GM18526 (cell line): ENCODE data around the gene BCL6.

Experiments used
- POLR2A ChIP-seq: IDR thresholded peaks from 3 replicates; pipeline ENCODE4 v1.6.1; 2011; ENCODE audit not compliant: insufficient read length; ENCODE audit errors: extremely low read depth

BCL6 gene

DNA sequence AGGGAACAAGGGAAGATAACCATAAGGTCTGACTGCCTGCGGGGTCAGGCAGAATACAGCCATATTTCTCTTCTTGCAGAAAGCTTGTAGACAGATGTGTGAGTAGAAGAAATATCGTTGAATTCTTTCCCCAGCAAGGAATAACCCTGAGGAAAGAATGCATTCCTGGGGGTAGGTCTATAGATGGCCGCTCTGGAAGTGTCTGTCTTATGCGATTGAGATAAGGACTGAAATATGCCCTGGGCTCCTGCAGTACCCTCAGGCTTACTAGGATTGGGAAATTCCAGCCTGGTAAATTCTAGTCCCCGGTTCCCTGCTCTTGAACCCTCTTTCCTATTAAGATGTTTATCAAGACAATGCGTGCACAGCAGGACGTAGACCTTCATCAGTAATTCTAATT lies 59.3 kb downstream of the BCL6 start:
- no peak for TF ChIP-seq POLR2A

DNA sequence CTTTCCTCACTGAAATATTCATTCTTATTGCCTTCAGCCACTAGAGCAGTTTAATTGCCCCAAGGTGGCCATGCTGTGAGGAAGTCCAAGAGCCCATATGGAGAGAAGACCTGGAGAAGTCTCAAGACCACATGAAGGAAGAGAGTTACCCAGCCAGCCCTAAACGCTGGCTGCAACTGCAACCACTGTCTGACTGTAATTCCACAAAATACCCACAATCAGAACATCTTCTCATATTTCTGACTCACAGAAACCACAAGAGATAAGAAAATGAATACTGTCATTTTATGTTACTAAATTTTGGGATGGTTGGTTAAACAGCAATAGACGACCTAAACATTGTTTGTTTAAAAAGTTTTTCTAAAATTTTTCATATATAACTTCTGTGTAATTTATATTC lies 60.4 kb downstream of the BCL6 start:
- no peak for TF ChIP-seq POLR2A

DNA sequence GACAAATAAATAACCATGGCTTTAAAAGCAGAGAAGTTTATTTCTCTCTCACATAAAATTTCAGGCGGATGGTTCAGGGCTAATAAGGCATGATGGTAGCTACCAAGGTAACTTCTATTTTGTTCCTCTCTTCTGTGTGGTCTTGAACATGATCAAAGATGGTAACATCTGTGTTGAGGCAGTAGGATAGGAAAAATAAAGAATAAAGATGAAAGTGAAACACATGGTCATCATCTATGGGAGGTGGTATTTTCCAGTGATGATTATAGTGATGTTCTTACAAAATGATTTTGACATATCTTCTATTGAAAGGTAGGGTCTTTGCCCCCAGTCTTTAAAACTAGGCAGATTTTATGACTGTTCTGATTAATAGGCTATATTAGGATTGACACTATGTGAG lies 60.8 kb downstream of the BCL6 start:
- TF ChIP-seq POLR2A, result no peak

DNA sequence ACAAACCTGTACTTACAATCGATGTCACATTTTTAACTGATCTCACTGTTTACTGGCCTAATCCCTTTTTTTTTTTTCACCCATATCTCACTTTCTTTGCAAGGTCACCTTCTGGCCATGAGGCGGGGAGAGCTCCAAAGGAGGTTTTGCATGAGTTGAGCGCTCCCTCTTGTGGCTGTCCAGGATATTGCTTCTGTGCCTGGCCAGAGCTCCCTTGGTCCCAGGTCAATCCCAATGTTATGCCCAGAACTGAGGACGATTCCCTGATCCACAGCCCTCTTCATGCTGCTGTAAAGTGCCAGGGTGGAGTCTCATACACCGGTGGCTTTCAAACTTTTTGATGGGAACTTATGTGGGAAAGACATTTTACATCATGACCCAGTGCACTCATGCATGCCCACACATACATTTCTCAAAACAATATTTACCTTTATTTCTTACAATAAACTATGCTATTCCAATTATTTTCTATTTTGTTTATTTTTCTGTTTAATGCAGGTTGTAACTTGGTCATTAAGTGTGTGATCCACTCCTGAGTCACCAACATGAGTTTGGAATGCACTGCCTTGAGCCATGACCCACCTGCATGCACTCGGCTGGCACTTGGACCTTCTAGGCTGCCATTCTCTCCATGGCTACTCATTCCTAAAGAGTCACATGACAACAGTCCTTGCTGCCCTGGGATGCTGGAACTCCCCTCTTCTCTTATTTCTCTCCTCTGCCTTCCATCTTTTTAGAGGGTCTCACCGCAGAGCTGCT lies 65.5 kb downstream of the BCL6 start:
- TF ChIP-seq POLR2A, result no peak

DNA sequence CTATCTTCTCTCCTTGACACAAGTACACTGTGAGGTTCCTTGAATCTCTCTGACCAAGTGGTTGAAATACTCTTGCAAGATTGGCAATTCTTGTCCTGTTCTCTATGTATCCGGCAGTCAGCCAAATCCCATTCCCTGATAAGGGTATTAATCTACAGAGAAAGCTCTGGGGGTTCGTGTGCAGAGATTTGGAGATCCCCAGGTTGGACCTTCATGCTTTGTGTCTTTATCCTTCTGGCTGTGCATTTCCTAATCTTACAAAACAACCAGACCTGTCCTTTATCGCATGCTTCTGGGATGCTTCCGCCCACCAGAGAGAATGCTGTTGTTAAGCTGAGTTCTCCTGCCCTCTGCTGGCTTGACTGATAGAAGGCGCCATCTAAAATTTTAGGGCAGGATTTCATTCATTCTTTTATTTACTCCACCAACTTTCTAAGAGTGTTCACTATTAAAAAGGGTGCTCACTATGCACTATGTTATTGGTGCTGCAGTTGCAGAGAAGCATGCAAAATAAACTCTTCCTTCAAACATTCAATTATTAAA lies 66.5 kb downstream of the BCL6 start:
- no peak for TF ChIP-seq POLR2A

DNA sequence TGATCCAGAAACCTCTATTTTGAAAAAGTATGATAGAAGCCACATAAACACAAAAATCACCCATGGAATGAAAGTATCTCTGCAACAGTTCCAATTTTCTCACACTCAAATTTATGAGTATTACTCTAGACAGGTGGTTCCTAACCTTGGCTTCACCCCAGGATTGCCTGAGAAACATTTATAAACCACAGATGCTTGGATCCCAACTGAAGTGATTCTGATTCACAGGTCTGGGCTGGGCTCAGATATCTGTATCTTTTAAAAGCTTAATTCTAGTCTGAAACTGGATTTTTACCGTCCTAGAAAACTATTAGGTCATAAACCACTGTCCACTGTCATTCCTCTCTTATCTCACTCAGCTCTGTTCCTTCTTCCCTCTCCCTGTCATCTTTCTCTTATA lies 67.7 kb downstream of the BCL6 start:
- no peak for TF ChIP-seq POLR2A

DNA sequence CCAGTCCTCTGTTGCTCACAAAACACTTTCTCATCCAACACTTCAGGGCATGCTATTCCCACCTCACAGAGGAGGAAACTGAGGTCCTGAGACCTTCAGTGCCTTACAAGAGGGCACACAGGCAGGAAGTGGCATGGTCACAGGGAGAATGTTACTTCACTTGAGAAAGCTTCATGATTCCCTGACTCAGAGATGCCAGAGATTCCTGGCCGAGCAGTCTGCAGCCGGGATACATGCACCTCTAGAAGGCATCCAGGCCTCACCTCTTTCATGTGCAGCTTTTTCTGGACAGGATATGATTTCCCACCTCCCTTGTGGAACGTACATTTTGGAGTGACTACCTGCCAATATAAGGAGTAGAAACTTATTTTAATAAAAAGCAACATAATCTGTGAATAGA lies 72.3 kb downstream of the BCL6 start:
- no peak for TF ChIP-seq POLR2A
